ENCODE measurements around the gene JARID2.

GRCh38 chr6:15555101-15556038 is 309.5 kb downstream of the JARID2 start:
- no peak for TF ChIP-seq CTCF (IDR thresholded peaks at IDR 0.05)
- TF ChIP-seq POLR2AphosphoS5 (IDR thresholded peaks at IDR 0.05) = no peak
- TF ChIP-seq POLR2A (IDR thresholded peaks at IDR 0.05) = no peak
- TF ChIP-seq EP300 (IDR thresholded peaks at IDR 0.05) = no peak

All from suprapubic skin (tissue), 4 donors.